ENCODE data around the gene TMEM178A. TPM values are rescaled to one million over a fixed set of nuclear protein-coding genes. Genes with fewer than 3 reads are reported as not detected.

TMEM178A gene
- total RNA-seq, 4 donors from 2014 or later = 0.29 to 0.38 TPM; not detected in 2

DNA sequence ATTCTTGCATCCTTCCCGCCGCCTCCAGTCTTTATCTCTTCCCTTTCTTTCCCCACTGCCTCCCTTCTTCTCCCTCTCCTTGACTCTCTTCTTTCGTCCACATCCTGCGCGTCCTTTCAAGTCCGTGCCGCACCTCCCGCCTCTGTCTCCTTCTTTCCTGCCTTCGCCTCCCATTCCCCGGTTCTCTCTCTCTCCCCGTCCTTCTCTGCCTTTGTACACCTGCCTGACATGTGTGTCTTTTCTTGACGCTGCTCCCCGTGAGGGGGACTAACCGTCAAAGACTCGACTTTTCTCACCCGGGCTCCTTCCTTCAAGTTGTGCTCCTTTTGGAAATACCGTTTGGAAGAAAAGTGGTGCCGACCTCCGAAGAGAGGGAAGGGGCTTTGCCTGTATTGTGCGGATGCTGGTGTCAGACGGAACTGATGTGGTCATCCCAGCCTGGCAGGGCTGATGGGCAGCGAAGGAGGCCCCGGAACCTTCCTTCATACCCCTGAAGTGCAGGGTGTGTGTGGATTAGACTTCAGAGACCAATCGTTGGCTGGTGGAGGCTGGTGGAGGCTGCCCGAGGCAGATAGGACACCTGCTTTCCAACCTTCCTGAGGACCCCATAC, 879 bp downstream of the TMEM178A start:
- no peak for TF ChIP-seq POLR2A (IDR thresholded peaks at IDR 0.05)
- no peak for TF ChIP-seq CTCF (IDR thresholded peaks at IDR 0.05)
- H3K27ac ChIP-seq = no peak overlapping the region

GRCh38 chr2:39667104-39667885, 1.6 kb downstream of the TMEM178A start:
- Histone ChIP-seq H3K4me3 (peak overlapping the region in 3 of 4 donors; percentile 38 to 64 (median 58)), H3K27ac (no peak overlapping the region), H3K4me1 (peaks cover 0 to 20% (median 9%) of the 10 kb centered on the region in 3 donors), H3K36me3 (no peaks in the 10 kb centered on the region), H3K9me3 (no peaks in the 10 kb centered on the region), H3K27me3 (peaks cover 0 to 74% (median 10%) of the 10 kb centered on the region in 4 donors)
- WGBS, 2 donors = 38 to 40% methylated on average over 7 of the region's 7 CpGs
- TF ChIP-seq POLR2A (IDR thresholded peaks at IDR 0.05) (no peak), CTCF (IDR thresholded peaks at IDR 0.05) (no peak)
- DNase-seq = no peak
- intact Hi-C loops (cut with DNase I) = no loop called here

More for the DNA sequence above, 879 bp downstream of the TMEM178A start:
- intact Hi-C loops (cut with DNase I) = no loop called here
- DNase-seq = no peak
- 2 to 5% methylated on average over 17 to 19 of the region's 25 CpGs for WGBS, 2 donors
- peaks cover 0 to 20% (median 9%) of the 10 kb centered on the region in 3 donors for H3K4me1 ChIP-seq
- H3K36me3 ChIP-seq = no peaks in the 10 kb centered on the region
- H3K27me3 ChIP-seq = peaks cover 0 to 68% (median 10%) of the 10 kb centered on the region in 4 donors
- H3K9me3 ChIP-seq = no peaks in the 10 kb centered on the region
- peak overlapping the region; percentile 28 to 64 (median 48) for H3K4me3 ChIP-seq

DNA sequence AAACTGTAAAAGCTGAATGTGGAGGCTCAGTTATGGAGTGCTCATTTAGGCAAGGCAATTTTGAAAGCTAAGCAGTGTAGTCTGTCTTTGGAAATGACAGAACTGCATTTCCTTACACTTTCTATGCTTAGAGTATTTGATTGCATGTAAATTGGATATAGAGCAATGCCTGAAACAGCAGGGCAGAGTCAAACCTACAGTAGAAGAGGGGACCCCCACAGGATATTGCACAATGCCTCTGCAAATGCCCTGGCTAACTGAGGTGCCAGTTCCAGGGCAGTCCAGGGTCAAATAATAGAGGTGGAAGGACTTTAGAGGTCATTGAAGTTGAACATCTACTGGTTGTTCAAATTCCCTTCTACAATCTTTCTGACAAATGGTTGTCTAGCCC, 2.2 kb downstream of the TMEM178A start:
- H3K4me3 ChIP-seq = no peak overlapping the region
- H3K4me1 ChIP-seq = peaks cover 0 to 20% (median 9%) of the 10 kb centered on the region in 3 donors
- TF ChIP-seq CTCF (IDR thresholded peaks at IDR 0.05) (no peak), POLR2A (IDR thresholded peaks at IDR 0.05) (no peak)
- H3K27me3 ChIP-seq = peaks cover 0 to 80% (median 10%) of the 10 kb centered on the region in 4 donors
- no peak overlapping the region for H3K27ac ChIP-seq
- intact Hi-C loops (cut with DNase I) = no loop called here
- DNase-seq = no peak
- no peaks in the 10 kb centered on the region for H3K9me3 ChIP-seq
- no peaks in the 10 kb centered on the region for H3K36me3 ChIP-seq

GRCh38 chr2:39668576-39669080, 2.9 kb downstream of the TMEM178A start:
- H3K4me3 ChIP-seq = no peak overlapping the region
- H3K9me3 ChIP-seq = no peaks in the 10 kb centered on the region
- H3K4me1 ChIP-seq = peaks cover 0 to 20% (median 9%) of the 10 kb centered on the region in 3 donors
- H3K27ac ChIP-seq = no peak overlapping the region
- intact Hi-C loops (cut with DNase I) = no loop called here
- H3K27me3 ChIP-seq = peaks cover 0 to 82% (median 10%) of the 10 kb centered on the region in 4 donors
- TF ChIP-seq POLR2A (IDR thresholded peaks at IDR 0.05) (no peak), CTCF (IDR thresholded peaks at IDR 0.05) (no peak)
- no peak for DNase-seq
- 82 to 92% methylated on average over 1 of the region's 1 CpG for WGBS, 2 donors
- H3K36me3 ChIP-seq = no peaks in the 10 kb centered on the region

GRCh38 chr2:39671604-39672003, 5.9 kb downstream of the TMEM178A start:
- DNase-seq = no peak
- H3K9me3 ChIP-seq = no peaks in the 10 kb centered on the region
- intact Hi-C loops (cut with DNase I) = no loop called here
- H3K36me3 ChIP-seq = no peaks in the 10 kb centered on the region
- H3K27me3 ChIP-seq = peaks cover 0 to 59% (median 9%) of the 10 kb centered on the region in 4 donors
- no peak overlapping the region for H3K27ac ChIP-seq
- H3K4me3 ChIP-seq = no peak overlapping the region
- peaks cover 0 to 5% (median 0%) of the 10 kb centered on the region in 3 donors for H3K4me1 ChIP-seq
- TF ChIP-seq CTCF (IDR thresholded peaks at IDR 0.05) (no peak), POLR2A (IDR thresholded peaks at IDR 0.05) (no peak)
- WGBS, 2 donors = 77 to 83% methylated on average over 4 of the region's 4 CpGs
